ENCODE measurements around the gene CDON.

The CDON gene

DNA sequence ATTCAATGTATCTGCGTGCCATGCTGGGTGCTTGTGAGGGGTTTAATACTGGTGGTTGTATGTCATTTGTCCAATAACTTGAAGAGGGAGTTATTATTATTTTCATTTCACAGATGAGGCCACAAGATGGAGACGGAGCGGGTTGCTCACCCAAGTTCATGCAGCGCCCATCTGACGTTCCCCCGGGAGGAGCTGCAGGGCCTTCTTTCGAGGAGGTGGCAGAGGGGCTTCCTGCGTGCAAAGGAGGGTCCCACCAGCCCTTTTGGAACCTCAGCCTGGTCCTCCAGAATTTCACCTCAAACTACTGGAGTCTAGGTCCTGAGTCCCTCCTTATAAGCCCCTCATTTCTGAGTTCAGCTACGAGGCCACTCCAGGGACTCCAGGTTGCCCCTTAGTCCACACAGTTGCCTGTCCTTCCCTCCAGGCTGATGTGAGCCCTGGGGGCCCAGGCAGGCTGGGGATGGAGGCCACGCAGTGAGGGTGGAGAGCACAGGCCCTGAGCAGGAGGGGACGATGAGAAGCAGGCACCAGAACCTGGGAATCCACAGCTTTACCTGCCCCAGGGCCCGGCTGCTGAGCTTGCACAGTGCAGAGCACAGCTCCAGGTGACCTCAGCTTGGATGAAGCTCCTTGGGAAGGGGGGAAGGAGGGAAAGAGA, 119.8 kb downstream of the CDON start:
- DNase-seq: no peak

DNA sequence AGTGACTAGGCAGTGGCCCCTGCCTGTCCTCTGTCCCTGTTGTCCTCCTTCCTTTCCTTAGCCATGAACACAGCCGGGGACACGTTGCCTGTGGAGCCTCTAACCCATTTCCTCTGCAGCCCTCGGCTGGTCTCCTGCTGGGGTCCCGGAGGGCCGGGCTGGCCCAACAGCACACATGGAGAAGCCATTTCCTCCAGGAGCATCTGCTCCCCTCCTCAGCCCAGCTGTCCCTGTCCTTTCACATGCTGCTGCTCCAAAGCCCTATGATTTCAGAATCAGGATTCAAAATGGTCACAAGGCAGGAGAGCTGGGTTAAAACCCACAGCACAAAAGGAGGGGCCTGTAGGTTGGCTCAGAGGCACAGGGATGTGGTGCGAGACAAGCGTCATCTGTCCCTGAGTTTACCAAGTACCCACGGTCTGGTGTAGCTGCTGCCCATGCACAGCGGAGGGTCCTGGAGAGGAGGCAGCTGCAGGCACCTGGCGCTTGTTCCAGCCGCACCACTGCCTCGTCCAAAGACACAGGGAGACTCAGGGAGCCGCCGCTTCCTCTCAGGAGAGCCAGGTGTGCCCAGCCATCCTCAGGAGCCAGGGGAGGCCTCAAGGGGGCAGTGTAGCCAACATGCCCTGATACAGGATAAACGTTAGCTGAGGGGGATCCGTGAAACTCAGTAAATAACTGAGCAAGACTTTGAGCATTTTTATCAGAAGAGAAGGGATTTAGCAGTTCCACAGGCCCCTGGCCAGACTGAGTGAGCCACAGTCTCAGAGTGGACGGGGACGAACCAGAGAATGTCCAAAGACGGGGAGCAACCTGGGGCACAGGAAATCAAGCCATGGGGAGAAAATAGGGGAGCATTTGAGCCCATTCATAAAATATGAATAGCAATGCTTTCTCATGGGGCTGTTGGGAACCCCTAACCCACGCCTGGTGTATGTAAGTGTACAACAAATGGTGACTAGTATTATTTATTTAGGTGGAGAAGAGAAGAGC, 120.8 kb downstream of the CDON start:
- DNase-seq: peak; percentile 66

DNA sequence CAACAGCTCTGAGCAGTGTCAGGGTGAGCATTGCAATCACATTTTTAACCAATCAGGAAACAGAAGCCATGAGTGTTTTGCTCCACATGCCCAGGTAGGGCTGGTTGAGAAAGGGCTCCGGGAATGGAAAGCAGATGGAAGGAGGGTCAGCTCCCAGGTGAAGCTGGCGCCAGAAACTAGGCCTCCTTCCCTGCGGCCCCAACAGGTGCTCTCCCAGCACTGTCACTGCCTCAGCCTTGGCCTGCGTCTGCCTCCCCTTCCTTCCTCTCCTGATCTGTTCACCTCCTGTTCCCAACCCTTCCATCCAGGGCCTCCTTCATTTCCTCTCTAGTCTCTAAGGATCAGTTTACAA, 121.4 kb downstream of the CDON start:
- no peak for DNase-seq

DNA sequence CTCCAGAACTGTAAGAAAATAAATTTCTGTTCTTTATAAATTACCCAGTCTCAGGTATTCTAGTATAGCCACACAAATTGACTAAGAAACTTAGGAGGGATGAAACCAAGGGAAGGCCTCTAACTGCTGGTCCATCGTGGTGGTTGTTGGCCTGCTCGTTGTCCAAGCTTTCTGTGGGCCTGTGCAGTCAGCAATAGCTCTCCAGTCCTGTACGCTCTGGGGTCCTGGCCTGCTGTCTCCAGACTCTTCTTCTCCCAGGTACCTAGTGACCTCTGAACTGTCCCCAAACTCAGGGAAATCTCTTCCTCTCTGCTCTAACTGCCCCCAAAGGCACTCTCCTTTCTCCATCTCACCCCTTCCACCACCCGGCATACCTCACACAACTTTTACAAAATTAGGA, 122.5 kb downstream of the CDON start:
- DNase-seq: no peak

DNA sequence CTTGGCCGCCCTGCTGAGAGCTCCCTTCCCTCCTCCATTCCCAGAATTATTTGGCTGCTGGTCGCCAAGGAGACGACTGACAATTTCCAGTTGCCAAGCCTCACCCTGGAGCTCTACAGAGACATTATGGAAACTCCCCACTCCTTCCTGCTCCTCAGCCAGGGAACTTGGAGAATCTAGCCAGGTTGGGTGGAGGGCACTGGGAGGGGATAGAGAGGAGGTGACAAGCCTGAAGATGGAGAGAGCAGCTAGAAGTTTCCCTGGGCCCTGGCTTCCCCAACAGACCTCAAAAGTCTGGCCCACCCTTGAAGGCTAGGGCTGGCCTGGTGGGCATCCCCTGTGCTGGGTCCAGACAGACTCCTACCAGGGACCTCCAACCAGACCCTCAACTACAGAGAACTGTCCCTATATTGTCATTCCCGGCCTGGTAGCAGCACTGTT, 123.6 kb downstream of the CDON start:
- DNase-seq: no peak

DNA sequence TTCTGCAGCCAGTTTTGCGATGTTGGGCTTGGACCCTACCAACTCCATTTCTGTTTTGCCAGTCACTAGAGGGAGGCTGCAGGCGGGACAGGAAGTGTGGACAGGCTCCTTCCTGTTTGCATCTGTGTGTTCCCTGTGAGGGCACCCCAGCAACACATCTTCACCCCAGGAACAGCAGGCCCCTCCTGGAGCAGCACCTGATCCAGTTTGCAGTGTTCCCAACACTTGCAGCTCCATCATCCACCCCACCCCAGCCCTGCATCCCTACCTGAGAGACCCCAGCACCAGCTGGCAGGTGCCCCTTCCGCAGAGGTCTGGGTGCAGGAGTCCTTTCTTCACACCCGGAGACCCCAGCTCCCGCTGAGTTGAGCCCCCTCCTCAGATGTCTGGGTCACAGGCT, 124.2 kb downstream of the CDON start:
- DNase-seq: no peak

DNA sequence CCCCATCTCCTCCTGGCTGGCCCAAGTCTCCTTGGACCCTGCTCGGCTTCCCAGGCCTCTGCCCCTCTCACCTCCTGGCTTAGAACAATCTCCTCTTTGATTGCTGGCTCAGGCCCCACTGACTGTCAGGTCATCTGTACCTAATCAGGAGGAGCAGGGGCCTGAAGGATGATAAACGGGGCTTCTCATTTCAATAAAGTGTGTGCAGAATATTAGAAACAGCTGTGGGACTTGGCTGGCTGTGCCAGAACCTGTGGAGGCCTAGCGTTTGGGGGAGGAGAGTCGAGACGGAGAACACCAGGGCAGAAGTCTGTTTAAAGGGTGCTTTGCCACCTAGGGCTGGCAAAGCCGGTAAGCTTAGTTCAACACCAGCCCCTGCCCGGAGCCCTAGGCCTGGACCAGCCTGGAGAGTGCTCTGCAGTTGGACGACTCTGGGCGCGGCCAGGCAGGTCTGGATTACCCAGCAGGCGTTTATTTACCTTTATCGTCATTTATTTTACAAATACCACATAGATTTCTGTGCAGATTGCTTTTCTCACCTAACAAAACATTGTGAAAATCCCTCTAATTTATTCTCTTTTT, 127.0 kb downstream of the CDON start:
- DNase-seq: no peak

DNA sequence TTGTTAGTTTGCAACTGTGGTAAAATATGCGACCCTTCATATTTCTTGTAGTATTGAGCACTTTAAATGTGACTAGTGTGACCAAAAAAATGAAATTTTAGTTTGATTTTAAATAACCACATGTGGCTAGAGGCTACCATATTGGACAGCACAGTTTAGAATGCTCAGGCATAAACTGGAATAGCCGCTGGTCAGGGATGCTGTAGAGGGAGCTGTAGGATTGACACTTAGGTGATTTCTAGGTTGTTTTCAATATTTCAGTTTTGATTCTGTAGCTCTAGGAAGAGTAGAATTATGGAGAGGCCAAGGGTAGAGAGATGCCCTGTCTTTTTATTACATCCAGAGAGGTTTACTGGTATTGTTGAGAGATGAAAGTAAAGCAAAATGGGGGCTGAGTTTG, 127.6 kb downstream of the CDON start:
- DNase-seq: no peak

DNA sequence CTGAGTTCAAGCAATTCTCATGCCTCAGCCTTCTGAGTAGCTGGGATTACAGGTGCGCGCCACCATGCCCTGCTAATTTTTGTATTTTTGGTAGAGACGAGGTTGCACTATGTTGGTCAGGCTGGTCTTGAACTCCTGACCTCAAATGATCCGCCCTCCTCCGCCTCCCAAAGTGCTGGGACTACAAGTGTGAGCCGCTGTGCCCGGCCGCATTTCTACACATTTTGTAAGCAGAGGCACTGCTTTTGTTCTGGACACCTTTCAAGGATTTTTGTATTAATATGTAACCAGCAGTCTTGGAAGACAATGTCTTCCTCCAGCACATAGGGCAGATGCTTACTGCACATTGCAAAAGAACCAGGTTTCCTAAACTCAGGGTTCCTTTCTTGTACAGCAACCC, 128.2 kb downstream of the CDON start:
- no peak for DNase-seq

DNA sequence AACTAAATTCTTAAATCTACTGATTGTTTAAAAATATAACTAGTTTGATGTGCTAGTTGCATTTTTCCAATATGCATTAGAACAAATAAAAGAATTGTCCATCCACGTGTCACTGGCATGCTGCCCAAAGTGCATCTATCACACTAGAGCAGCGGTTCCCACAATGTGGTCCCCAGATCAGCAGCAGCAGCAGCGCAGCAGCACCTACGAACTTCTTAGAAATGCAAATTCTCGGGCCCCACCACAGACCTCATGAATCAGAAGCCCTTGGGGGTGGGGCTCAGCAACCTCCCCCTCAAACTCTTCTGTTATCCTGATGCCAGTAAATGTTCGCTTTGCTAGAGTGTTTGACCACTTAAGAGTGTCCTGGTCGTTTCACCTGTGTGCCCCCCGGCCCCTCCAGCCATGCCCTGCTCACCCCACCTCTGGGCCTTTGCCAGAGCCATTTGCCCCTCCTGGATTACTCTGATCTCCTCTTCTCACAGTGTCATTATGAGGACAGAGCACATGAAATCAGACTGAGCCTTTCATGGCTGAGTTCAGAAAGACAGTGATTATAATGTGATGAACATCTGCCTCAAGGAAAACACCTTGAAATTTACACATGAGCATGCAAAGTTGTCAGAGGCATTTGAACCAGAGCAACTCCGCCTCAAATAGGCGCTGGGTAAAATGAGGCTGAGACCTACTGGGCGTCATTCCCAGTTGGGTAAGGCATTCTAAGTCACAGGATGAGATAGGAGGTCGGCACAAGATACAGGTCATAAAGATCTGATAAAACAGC, 129.4 kb downstream of the CDON start:
- DNase-seq: no peak

DNA sequence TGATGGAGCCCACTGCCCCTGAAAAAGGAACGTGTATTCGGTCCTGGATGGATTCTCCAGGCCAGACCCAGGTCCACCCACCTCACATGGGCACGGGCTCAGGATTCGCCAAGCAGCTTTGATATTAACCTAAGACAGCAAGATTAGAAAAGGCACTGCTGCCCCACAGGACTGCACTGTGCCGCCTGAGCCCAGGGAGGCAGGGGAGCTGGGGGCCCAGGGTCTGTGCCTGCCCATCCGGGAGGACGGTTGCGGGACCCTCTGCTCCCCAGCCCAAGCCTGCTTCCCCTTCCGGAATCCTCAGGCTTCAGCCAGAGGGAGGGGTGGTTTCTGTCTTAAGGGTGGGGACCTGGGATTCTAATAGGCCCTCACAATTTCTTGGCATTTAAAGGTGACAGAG, 130.4 kb downstream of the CDON start:
- no peak for DNase-seq

DNA sequence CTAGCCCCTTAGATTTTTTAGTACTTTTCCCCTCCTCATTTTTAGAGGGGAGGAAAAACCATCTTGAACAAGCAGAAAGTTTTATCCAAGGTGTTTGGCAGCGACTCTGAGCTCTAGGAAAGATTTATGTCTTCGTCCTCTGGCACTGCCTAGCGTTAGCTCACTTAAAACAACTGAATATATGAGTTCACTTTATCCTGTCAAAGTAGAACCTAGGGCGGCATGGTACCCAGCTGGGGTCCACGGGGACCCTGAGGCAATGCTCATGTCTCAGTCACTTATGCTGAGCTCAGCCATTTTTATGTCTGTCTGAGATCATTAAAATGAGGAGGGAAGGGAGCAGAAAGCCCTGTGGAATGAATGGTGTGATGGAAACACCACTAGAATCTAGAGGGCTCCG, 131.0 kb downstream of the CDON start:
- DNase-seq: no peak

DNA sequence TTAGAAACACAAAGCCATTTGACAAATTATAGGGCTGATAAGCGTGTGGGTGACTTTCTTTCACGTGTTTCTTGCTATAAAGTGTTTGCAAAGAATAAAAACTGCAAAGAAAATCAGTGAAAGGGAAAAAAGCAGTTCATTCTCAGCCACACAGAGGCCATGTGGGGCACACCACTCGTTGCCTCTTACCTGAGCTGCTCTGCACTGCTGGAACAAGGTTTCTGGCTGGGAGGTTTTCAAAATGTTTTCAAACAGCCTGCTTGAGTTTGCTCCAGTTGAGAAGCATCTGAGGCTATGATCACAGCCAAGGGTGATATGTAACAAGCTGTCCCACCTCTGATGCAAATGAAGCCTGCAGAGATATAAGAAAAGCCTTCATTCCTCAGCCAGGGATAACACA, 131.6 kb downstream of the CDON start:
- no peak for DNase-seq

DNA sequence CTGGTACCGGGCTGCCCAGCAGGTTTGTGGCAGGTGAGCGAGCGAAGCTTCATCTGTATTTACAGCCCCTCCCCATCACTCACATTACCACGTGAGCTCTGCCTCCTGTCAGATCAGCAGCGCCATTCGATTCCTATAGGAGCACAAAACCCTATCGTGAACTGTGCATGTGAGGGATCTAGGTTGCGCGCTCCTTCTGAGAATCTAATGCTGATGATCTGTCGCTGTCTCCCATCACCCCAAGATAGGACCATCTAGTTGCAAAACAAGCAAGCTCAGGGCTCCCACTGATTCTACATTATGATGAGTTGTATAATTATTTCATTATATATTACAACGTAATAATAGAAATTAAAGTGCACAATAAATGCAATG, 132.6 kb downstream of the CDON start:
- no peak for DNase-seq

DNA sequence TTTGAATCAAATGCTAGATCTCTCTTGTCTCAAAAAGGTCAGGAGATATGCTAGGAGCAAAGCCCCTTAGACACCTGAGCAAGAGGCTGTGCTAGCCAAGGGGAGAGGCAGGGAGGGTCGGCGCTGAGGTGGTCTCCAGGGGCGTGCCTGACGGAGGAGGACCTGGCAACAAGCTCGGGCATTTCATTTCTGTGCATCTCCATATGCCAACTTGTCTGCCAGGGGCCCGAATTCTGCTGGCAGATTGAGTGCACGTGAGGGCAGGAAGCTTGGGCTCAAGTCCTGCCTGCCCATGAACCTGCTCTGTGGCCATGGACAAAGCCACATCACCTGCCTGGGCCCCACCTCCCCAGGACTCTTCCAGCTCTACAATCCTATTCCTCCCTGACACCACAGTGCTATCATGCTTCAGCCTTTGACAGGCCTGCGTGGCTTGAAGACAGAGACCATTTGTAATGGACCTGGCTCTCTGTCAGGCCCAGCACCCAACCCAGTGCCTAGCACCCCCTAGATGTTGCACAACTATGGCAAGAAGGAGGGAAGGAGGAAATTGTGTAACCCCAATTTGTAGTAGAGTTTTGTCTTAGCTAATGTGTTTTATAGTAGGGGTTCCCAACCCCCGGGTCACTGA, 133.1 kb downstream of the CDON start:
- no peak for DNase-seq

DNA sequence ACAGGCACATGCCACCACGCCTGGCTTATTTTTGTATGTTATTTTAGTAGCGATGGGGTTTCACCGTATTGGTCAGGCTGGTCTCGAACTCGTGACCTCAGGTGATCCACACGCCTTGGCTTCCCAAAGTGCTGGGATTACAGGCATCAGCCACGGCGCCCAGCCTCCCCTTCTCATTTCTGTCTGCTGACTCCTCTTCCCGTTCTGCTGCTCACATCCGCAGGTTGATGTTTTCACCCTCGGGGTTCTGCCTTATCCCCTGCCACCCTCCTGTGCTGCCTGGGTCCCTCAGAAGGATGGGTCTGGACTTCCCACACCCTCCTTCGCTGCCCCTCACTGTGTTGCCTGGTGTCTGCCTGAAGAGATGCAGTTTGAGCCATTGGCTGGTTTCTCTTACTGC, 136.0 kb downstream of the CDON start:
- no peak for DNase-seq

DNA sequence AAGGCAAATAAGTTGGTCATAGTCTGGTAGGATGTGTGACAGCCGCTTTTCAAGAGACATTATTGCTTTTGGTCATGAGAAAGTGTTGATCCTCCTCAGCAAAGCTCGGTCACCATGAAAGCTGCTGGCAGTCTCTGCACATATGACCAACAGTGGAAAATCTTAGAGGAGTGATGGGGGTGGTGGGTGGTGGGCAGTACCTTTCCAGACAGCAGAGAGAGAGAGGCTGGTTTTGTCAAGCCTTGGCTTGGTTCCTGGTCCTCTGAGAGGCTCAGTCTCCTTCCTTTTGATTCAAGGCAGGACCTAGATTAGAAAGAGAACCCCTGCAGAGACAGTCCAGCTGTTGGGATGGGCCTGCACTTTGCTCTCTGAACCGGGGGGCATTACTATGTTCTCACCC, 136.9 kb downstream of the CDON start:
- DNase-seq: no peak

DNA sequence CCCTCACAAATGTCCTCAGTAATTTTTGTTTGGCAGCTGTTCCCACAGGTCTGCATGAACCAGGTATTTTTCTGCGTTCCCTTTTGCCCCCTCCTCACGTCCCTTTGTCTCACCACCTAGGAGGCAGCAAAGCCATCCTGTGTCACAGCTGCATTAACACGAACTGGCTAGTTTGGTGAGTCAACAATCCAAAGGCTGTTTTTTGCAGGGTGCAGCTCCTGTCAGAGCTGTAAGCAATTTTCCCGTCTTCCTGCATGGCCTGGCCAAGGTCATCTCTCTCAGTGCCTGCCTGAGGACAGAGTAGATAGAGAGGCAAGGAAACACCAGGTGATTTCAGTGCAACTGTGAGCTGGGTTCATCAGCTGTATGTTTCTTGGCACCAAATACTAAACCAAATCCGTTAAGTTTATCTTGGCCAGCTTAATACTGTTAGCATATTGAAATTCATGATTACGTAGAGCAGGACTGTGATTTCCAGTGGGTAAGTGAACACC, 137.4 kb downstream of the CDON start:
- DNase-seq: no peak

DNA sequence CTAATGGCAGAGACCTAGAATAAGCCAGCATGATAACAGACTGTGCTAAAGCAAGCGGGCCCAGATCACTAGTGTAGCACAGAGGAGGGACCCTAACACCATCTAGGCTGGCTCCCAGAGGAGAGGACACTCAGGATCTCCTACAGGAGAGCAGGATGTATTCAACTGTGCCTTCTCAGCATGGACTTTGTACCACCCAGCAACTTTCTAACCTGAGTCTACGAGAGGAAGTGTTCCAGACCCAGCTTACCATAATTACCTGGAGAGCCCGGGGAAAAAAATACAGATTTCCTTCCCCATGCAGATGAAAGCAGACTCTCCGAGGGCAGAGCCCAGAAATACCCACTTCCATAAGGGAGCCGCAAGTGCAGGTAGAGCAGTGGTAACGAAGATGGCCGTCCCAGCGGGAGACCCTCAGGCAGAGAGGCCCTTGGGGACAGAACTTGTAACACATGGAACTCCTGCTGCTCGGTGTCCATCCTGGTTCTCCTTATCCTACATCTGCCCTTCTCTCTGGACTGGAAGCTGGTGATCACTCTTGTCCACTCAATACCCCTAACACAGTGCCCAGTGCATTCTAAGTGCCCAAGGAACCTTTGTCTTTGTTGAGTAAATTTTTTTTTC, 138.2 kb downstream of the CDON start:
- no peak for DNase-seq

DNA sequence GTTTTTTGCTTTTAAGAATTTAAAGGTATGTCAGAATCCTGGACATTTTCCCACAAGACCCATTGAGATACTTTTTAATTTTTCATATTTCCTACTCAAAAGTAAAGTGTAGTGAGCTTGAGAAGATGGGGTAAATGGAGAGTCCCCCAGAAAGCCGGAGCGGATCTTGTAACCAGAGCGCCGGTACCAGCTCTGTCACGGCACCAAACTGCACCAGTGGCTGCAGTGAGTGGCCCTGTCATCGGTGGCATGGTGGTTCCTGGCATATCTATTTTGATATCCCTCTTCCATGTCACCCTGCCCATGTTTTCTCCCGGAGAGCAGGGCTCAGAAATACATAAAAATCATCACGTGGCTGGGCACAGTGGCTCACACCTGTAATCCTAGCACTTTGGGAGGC, 139.0 kb downstream of the CDON start:
- no peak for DNase-seq

DNA sequence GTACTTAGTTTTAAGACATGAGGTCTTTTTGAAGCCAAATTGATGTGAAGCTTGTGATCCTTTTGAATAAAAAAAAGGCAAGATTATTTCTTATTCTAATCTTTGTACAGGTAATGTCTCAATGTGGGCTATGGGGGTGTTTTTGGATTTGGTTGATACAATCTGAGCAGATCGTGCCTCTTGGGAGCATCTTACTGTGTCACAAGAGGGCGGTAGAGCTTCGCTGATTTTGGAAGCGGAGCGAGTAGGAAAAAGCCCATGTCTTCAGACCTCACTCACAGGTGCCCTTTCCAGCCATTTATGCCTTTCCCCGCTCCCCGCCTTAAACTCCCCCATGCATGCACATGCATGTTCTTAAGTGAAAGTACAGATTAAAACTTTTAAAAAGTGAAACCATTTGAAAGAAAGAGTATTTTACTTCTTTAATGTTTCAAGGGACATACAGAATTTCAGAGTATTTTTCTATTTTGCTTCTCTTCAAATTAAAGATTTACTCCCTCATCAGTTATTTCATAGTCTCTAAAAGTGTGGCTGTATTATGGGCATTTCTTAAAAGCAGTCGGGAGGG, 139.6 kb downstream of the CDON start:
- DNase-seq: peak; percentile 72

DNA sequence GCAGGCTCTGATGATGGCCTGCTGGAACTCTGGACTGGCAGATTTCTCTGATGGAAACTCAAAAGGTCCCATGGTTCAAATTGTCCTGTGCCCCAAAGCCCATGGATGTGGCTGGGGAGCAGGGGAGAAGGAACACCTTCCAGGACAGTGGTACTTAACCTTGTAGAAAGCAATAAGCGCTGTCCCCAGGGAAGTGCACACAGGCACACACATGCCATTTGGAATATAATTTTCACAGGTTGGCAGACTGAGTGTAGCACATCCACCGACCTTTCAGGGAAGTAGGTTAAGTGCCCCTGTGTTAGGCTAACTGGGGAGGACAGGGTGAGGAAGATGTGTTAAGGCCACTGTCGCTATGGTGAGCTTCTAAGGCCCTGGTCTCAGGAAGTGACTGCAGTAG, 140.5 kb downstream of the CDON start:
- no peak for DNase-seq
